Measurements from ENCODE around the gene MAML2.

Gene MAML2

DNA sequence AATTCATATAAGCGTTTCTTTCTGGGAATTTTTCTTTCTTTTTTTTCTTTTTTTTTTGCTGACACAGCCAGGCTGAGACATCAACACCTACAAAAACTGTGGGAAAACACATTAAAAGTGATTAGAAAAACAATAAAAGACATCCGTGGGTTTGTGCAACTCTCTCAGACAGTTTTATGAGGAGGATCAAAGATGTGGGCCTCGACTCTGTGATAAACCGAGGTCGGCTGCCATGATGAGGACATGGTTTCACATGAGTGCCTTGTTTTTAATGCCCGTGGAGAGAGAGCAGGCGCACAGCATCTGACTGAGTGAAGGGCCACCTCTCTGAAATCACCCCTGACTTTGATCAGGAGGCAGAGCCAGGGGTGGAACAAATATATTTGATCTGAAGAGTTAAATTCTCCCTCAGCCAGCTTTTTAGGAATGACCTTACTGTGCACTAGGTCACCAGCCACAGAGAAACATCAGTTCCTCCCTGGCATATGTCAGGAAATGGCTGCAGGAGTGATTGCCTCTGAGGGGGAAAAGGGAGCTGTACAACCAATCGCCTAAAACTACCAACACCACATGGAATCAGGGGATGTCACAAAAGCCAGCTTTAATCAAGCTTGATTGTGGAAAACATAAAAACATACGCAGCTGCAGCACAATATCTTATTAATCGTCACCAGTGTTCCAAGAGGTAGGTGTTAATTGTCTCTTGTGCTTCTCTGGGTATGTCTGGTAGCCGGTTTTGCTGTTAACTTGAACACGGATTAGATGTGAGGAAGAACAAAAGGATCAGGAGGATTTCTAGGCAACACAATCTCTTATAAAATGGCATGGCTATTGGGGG, 164.7 kb downstream of the MAML2 start:
- DNase-seq, result no peak

- DNase-seq, result no peak
Measured at GRCh38 chr11:96177146-96177545, 165.8 kb downstream of the MAML2 start.

DNA sequence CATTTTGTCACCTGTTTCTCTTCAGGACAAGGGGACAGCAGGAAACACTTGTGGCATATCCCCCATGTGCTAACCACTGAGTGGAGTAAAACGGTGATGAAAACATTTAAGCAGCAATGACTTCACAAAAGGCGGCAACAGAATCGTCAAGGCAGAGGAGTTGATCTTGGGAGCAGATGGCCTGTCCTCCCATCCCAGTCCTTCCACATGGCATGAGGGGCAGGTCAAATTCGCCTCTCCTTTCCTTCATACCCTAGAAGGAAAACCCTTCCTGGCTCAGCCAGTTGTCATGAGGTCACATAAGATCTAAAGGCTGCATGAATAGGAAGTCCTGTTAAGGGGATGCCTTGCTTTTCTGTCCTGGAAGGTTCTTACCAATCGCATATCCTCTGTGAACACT, 169.1 kb downstream of the MAML2 start:
- no peak for DNase-seq

DNA sequence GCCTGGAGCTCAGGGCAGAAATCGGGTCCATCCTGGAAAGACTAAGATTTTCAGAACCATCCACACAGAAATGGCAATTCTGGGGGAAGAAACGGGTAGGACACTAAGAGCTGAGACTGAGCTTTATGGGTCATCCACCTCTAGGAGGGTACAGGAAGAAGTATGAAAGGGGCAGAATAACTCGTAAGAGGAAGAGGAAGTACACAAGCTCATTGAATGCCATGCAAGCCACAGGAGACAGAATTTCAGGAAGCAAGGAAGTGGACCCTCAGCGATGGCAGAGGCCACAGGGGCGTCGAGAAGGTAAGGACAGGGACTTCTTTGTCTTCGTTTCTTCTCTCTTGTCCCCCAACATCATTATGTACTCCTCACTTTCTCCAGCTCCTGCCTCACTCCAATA, 169.6 kb downstream of the MAML2 start:
- no peak for DNase-seq

DNA sequence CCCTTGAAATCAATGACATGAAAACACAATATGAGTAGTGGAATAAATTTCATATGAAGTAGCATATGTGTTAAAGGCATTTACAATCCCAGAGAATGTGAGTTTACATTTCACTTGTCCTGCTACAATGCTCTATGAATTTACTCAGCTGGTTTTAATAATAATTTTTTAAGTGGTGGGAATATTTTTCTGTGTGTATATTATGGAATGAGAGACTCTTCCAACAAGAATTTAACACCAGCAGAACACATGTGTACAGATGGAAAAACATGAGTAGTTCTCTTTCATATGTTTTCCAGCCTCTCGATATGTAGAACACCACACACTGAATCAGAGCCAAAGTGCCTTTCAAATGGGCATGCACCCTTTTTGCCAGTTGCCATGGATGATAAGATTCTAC, 170.4 kb downstream of the MAML2 start:
- no peak for DNase-seq

- no peak for DNase-seq
Measured at GRCh38 chr11:96169250-96169649, 173.7 kb downstream of the MAML2 start.

DNA sequence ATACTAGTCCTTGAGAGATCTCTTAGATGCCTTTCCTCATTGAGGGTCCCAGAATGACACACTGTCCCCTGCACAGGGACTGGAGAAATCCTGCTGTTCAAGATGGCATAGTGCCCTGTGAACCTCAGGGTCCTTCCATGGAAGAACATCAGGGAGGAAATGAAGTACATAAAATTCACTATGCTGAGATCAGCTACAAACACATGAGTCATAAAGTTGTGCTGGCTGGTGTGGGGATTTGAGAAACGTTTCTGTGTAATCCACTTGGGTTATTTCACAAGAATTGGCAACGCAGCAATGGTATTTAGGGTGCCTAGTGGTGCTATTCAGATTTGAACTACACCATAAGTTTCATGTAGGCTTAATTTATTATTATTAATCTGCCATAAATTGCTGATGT, 174.4 kb downstream of the MAML2 start:
- DNase-seq, result no peak

- DNase-seq, result no peak
Measured at GRCh38 chr11:96167787-96168186, 175.2 kb downstream of the MAML2 start.

DNA sequence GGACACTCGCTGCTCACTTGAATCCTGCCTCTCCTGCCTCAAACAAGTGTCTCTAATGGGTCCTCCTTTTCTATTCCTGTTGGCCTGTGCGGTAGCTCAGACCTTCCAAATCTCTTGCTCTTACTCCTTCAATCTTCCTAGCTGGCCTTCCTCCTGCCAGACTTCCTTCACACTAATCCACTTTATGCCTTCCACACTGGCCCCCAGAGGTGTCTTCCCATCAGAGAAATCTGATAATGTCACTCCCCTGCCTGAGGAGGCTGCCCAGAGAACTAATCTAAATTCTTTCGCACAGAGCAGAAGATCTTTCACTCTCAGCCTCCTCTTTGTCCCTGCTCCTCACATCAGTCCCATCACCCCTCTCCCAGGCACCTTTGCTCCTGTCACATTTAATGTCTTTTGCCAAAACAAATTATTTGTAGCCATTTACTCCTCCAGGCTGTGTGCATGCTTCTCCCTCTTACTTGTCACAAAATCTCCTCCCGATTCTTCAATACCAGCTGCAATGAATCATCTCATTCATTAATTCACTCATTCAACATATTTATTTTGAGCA, 175.7 kb downstream of the MAML2 start:
- DNase-seq, result no peak

DNA sequence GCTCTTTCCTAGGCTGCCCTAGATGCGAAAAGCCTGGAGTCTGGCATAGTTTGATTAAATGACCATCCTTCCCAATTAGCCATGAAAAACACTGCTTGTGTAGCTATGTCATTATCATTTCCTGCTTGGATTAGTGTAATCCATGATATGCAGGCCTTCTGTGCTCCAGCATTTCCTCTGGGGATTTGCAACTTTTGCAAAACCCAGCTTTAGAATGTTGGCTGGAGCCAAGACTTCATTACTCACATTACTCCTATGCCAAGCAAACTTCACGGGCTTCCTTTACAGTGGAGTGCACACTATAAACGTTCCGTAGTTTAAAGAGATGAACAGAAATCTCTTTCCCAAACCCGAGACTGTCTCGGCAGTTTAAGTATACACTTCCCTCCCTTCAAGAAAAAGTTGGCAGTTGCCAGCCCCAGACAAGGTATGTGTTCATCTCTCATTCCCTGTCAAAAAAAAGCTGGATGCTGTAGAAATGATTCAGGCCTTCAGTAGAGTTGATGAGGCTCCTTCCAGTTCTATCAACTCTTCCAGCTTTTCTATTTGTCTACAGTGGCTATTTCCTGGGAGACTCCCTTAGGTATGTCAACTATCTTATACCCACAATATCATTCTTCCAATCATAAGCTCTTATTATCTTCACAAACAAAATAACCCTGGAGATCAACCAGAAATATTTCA, 180.0 kb downstream of the MAML2 start:
- no peak for DNase-seq

DNA sequence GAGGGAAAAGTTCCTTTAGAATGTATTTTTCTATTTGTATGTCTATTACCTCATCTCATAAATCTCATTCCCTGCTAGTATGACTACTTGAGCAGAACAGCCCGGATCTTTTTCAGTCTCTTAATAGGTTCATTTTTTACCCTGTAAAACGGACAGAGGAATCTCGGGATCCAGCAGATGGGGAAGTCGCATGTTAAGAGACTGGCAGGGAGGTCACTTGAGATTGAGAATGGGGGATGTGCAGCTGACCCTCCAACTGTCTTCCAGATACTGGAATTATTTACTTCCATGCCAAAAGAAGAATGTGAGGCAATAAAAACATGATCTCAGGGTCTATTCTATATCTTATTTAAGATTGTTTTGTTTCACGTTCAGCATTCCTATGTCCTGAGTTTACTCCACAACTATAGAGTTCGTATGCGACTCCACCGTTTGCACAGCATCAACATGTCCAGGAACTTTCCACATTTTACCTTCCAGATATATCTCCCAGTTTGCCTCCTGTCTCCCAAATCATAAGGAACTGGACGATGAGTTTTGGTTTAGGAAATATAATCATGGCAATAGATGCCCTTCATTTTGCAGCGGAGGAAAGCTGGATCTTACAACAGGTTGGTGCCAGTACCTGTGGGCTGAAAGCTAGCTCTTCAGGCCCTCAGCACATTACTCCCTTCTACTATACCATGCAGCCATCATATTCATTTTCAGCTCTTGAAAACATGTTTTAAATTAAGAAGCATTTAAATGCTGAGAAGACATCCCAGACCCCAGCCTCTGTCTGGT, 181.5 kb downstream of the MAML2 start:
- DNase-seq, result no peak

GRCh38 chr11:96160732-96161306, 182.2 kb downstream of the MAML2 start:
- no peak for DNase-seq

DNA sequence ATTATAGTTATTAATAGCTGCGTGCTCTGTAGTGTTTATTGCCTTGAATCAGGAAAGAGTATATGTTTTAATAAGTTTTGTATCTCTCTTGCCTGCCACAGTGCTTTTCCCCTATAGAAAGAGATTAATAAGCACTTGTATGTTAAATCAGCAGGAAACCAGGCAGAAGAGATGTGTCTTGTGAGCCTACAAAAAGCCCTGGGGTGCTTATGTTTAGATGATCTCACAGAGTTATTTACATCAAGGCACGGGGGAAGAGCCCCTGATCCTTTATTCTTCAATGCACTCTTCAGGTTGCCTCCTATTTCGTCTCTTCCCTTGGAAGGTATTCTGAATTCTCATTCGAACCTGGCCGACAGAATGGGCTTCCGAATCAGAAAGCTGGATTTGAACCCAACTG, 183.0 kb downstream of the MAML2 start:
- DNase-seq, result no peak

DNA sequence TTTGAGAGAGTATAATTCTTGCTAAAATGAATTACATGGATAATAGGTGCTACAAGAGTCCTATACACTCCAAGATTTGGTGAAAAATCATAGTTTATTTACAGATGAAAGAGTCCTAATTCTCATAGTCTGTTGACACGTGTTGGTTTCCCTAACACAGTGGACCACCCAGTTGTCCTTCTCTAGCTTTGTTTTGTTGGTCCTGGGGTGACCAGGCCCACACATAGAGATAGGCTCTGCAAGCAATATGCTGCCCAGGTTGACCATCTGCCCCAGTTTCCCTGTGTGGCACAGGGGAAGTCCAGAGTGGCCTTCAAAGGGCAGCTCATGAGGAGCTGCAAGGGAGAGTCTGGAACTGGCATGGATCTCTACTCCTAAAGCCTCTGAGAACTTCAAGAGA, 184.9 kb downstream of the MAML2 start:
- DNase-seq, result no peak

GRCh38 chr11:96157517-96157873, 185.5 kb downstream of the MAML2 start:
- no peak for DNase-seq

DNA sequence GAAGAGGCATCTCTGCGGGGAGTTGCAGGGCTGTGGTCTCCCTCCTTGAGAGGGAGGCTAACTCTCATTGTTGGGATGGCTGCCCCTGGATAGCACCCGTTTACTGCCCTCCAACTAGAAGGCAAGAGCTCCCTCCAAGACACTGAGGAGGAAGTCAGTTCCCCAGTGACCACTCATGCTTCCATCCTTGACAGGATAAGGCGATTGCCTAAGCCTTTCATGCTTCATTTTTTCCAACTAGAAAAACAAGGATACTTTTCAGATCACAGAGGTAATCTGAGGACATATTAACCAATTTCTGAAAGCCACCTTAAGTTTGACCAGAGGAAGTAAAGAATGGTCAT, 186.6 kb downstream of the MAML2 start:
- no peak for DNase-seq

- DNase-seq, result no peak
Measured at GRCh38 chr11:96155627-96156378, 187.2 kb downstream of the MAML2 start.

- DNase-seq, result no peak
Measured at GRCh38 chr11:96154802-96155520, 188.0 kb downstream of the MAML2 start.

- DNase-seq, result no peak
Measured at GRCh38 chr11:96152623-96153022, 190.4 kb downstream of the MAML2 start.

DNA sequence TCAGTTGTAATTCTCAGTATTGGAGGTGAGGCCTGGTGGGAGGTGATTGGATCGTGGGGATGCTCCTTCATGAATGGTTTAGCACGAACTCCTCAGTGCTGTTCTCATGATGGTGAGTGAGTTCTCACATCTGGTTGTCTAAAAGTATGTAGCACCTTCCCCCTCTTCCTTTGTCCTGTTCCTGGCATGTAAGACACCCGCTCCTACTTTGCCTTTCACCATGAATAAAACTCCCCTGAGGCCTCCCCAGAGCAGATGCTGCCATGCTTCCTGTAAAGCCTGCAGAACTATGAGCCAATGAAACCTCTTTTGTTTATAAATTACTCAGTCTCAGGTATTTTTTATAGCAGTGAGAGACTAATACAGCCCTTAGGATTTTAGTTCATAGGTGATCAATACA, 191.5 kb downstream of the MAML2 start:
- DNase-seq, result no peak

- no peak for DNase-seq
Measured at GRCh38 chr11:96150609-96151008, 192.4 kb downstream of the MAML2 start.

Data from NCI-H2171 treated with DMSO at 0.1 percent for 48 hours (cell line).